CD4-positive, alpha-beta T cell treated with Interferon gamma for 1 hour (primary cell): ENCODE measurements around the gene PYGL.

Experiments
- DNase-seq: peaks from one replicate; pipeline ENCODE4 v3.0.0-alpha.2; 2020

Gene PYGL

GRCh38 chr14:50871228-50871627, 73.1 kb downstream of the PYGL start:
- DNase-seq: no peak

- no peak for DNase-seq
Measured at GRCh38 chr14:50865391-50866076, 78.7 kb downstream of the PYGL start.

- DNase-seq: no peak
Measured at GRCh38 chr14:50864946-50865345, 79.3 kb downstream of the PYGL start.

GRCh38 chr14:50864237-50864636, 80.0 kb downstream of the PYGL start:
- DNase-seq: no peak

GRCh38 chr14:50862036-50862570, 82.2 kb downstream of the PYGL start:
- no peak for DNase-seq

GRCh38 chr14:50860478-50861086, 83.7 kb downstream of the PYGL start:
- peak; percentile 84 for DNase-seq

GRCh38 chr14:50859296-50859624, 85.0 kb downstream of the PYGL start:
- no peak for DNase-seq

- DNase-seq: no peak
Measured at GRCh38 chr14:50856660-50857059, 87.6 kb downstream of the PYGL start.

GRCh38 chr14:50855558-50855957, 88.7 kb downstream of the PYGL start:
- no peak for DNase-seq
